Chondrocyte (in vitro differentiated cells): ENCODE data around the gene LMNB1. TPM values are rescaled to one million over a fixed set of nuclear protein-coding genes. Genes with fewer than 3 reads are reported as not detected.

Source experiments
- DNase-seq: peaks from one replicate; pipeline ENCODE4 v3.0.0; 2021; ENCODE audit warnings: mixed read lengths, low spot score
- H3K27ac Mint-ChIP-seq: one replicate; pipeline ENCODE4 v1.8.0; 2021; ENCODE audit warnings: mild to moderate bottlenecking, moderate library complexity, mixed read lengths; ENCODE audit not compliant: unreplicated experiment
- H3K27me3 Mint-ChIP-seq: 2 replicates; pipeline ENCODE4 v1.8.0; 2021; ENCODE audit warnings: low read depth, mixed read lengths
- H3K36me3 Mint-ChIP-seq: 2 replicates; pipeline ENCODE4 v1.8.0; 2021; ENCODE audit warnings: low read depth, mixed read lengths
- H3K4me1 Mint-ChIP-seq: 2 replicates; pipeline ENCODE4 v1.8.0; 2021; ENCODE audit warnings: low read depth, mild to moderate bottlenecking, mixed read lengths
- H3K4me3 Mint-ChIP-seq: one replicate; pipeline ENCODE4 v1.8.0; 2021; ENCODE audit warnings: mild to moderate bottlenecking, moderate library complexity, mixed read lengths; ENCODE audit not compliant: unreplicated experiment
- H3K9me3 Mint-ChIP-seq: 2 replicates; pipeline ENCODE4 v1.8.0; 2021; ENCODE audit warnings: low read depth, mixed read lengths
- total RNA-seq: library from RNA; stranded (reverse); gene quantifications from 3 replicates; pipeline ENCODE4 v1.2.1, GENCODE V29; 2021
- TF ChIP-seq, protein P1 (sequence below): fragments of 200-600 bp; sonication (generic); IDR thresholded peaks from 2 replicates; pipeline ENCODE4 v1.5.0; 2021; ENCODE audit warnings: antibody characterized with exemption, mild to moderate bottlenecking, moderate library complexity

The LMNB1 gene
- total RNA-seq, 1 donor from 2014 or later, result 14.2 TPM

DNA sequence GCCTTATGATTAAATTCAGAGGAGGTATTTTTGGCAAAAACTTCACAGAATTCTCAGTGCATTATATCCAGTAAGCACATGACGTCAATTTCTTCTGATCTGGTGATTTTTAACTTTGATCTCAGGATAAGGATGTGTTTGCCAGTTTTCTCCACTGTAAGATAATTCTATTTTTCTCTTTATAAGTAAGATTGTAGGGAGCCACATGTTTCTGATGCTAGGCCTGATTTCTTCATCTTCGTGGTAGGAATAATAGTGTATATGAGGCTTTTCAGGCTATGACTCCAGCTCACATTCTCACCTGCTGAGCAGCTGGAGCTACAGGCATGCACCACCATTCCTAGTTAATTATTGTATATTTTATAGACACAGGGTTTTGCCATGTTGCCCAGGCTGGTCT, 32.1 kb upstream of the LMNB1 start:
- H3K27ac Mint-ChIP-seq, result no peak overlapping the region
- DNase-seq, result no peak
- TF ChIP-seq, protein P1, sequence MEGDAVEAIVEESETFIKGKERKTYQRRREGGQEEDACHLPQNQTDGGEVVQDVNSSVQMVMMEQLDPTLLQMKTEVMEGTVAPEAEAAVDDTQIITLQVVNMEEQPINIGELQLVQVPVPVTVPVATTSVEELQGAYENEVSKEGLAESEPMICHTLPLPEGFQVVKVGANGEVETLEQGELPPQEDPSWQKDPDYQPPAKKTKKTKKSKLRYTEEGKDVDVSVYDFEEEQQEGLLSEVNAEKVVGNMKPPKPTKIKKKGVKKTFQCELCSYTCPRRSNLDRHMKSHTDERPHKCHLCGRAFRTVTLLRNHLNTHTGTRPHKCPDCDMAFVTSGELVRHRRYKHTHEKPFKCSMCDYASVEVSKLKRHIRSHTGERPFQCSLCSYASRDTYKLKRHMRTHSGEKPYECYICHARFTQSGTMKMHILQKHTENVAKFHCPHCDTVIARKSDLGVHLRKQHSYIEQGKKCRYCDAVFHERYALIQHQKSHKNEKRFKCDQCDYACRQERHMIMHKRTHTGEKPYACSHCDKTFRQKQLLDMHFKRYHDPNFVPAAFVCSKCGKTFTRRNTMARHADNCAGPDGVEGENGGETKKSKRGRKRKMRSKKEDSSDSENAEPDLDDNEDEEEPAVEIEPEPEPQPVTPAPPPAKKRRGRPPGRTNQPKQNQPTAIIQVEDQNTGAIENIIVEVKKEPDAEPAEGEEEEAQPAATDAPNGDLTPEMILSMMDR, result no peak
- peaks cover 3% of the 10 kb centered on the region for H3K36me3 Mint-ChIP-seq
- no peaks in the 10 kb centered on the region for H3K27me3 Mint-ChIP-seq
- no peak overlapping the region for H3K4me3 Mint-ChIP-seq
- H3K4me1 Mint-ChIP-seq, result peaks cover 10% of the 10 kb centered on the region
- H3K9me3 Mint-ChIP-seq, result no peaks in the 10 kb centered on the region

DNA sequence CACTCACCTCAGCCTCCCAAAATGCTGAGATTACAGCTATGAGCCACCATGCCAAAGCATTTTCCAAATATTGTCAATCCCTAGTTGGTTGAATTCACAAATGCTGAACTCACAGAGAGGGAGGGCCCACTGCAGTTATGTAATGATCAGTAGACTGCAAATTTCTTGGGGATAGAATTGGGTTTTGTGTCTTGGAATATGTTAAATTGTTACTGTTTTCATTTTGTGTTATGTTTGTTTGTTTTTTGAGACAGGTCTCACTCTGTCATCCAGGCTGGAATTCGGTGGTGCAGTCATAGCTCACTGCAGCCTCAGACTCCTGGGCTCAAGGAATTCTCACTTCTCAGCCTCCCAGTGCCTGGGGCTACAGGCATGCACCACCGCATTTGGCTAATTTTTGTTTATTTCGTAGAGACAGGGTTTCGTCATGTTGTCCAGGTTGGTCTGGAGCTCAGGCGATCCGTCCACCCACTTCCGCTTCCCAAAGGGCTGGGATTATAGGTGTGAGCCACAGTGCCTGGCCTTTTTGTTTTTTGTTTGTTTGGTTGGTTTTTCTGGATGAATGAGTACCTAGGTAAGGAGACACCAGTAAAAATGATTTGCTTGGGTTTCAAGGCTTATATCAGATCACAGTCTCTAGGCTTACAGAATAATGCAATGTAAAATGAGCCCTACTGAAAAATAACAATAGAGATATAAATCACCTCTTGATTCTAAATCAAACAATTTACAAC, 31.5 kb upstream of the LMNB1 start:
- Mint-ChIP-seq H3K27me3 (no peaks in the 10 kb centered on the region), H3K36me3 (peaks cover 3% of the 10 kb centered on the region), H3K9me3 (no peaks in the 10 kb centered on the region), H3K27ac (no peak overlapping the region), H3K4me3 (no peak overlapping the region), H3K4me1 (peaks cover 5% of the 10 kb centered on the region)
- TF ChIP-seq, protein P1, result no peak
- no peak for DNase-seq

DNA sequence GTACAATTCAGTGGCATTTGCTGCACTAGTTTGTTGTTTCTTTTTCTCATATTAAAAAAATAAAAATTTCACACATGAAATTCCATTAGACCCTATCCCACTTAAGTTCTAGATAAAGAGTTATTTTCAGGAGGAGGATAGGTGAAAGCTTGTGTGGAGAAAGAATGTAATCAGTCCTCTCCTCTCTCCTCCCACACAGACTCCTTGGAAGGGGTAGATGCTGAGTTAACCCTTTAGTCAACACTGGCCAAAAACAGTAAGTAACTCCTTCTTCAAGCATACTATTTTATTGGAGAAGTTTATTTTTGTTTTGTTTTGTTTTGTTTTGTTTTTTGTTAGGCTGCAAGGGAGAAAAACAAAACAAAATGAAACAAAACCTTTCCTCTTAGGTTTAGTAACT, 30.6 kb upstream of the LMNB1 start:
- DNase-seq, result no peak
- Mint-ChIP-seq H3K27me3 (no peaks in the 10 kb centered on the region), H3K9me3 (no peaks in the 10 kb centered on the region), H3K27ac (no peak overlapping the region), H3K36me3 (peaks cover 2% of the 10 kb centered on the region), H3K4me1 (peaks cover 4% of the 10 kb centered on the region), H3K4me3 (no peak overlapping the region)
- TF ChIP-seq, protein P1, result no peak

DNA sequence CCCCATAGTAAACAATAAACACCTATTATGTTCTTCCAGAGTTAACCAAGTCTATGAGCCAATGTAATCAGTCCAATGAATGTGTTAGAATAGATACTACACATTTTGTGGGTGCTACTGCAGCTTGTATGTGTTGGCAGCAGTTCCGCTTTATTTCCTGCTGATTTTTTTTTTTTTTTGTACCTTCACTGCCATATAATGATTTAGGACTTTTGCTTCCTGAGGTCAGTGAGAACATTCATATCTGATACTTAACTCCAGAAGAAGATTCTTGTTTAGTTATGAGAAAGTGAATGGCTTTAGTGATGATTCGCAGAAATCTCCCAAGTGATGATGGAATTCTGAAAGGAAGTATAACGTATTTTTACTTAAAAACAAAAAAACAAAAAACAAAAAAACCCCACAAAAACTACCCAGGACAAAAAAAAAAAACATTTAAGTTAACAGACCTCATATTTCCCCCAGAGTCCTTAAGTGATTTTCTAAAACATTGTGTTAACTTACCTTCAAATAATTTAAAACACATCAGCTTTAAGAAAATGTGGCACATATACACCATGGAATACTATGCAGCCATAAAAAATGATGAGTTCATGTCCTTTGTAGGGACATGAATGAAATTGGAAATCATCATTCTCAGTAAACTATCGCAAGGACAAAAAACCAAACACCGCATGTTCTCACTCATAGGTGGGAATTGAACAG, 24.7 kb upstream of the LMNB1 start:
- TF ChIP-seq, protein P1, result no peak
- H3K27ac Mint-ChIP-seq, result no peak overlapping the region
- H3K9me3 Mint-ChIP-seq, result no peaks in the 10 kb centered on the region
- H3K36me3 Mint-ChIP-seq, result no peaks in the 10 kb centered on the region
- peaks cover 4% of the 10 kb centered on the region for H3K4me1 Mint-ChIP-seq
- no peak overlapping the region for H3K4me3 Mint-ChIP-seq
- DNase-seq, result no peak
- H3K27me3 Mint-ChIP-seq, result no peaks in the 10 kb centered on the region

DNA sequence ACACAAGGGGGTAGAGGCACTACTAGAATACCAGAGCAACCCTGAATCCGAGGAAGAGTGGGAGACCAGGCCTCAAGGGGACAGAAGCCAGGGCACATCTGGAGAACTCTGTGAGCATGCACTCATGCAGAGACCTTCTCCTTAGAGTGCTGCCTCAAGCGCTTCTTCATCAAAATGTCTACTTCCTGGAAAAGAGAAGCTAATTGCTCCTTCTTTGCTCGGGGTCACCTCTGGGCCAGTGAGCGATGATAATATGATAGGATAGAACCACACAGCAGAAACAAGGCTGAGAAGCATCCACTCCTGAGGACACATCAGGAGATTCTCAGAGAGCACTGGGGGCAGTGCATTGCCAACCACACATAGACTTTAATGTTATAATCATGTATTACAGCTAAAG, 23.7 kb upstream of the LMNB1 start:
- no peaks in the 10 kb centered on the region for H3K36me3 Mint-ChIP-seq
- TF ChIP-seq, protein P1, result no peak
- H3K9me3 Mint-ChIP-seq, result no peaks in the 10 kb centered on the region
- H3K4me3 Mint-ChIP-seq, result no peak overlapping the region
- H3K27me3 Mint-ChIP-seq, result no peaks in the 10 kb centered on the region
- DNase-seq, result no peak
- H3K4me1 Mint-ChIP-seq, result peaks cover under 1% of the 10 kb centered on the region
- no peak overlapping the region for H3K27ac Mint-ChIP-seq
